HK-2 (cell line): ENCODE data around the gene CBLN1.
"Not testable (repeated sequence)": the region's sequence is repeated elsewhere in the genome, so short reads cannot be mapped to it uniquely, and the experiment has no call there.

Source experiments
- DNase-seq: peaks from one replicate; pipeline ENCODE4 v3.0.0-alpha.2; 2018; ENCODE audit not compliant: unreplicated experiment

Gene CBLN1

DNA sequence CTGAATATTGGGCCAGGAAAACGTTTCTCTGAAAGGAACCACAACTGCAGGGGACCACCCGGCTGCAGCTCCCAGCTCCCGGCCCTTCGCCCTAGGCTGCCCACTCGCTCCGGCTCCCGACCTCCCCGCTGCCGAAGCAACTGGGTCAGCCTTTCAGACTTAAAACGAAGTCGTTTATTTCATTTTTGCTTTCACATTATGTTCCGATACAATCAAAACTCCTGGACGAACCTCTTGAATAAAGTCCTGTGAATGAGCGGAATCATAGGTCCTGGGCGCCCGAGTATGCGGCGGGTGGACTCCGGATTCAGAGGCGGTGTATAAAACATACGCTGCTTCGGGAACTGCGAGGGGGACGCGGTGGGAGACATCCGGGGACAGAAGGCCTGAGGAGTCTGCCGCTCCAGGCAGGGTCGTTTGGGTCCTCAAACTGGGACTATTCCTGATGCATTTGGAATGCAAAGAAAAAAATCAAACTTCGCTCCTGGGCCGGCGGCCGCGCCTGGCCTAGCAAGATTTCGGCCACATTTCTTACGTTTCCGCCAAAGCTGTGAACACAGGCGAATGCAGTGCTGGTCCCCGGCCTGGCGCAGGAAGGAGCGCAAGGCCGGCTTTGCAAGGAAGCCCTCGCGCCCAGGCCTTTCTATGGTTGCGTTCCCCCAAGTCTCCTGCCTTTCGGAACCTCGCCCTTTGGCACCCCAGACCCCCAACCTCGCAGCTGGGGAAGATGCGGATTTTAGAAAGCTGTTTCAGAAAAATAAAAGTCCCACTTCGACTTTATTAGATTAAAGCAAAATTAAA is 3.7 kb downstream of the CBLN1 start:
- no peak for DNase-seq

DNA sequence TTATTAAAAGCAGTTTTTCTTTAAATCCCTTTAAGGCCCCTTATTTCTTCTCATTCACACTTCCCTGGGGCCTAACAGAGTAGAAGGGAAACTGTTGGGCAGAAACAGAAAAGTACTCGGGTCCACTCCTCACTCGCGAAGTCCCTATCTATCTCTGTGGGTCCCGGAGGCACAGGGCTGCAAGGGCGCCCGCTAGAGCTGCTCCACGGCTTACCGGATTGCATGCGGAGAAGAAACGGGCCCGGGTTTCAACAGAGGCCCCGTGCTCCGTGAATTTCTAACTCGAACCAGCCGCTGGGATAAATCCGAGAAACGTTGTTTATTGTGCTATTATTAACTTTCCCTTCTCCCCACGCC is 4.3 kb downstream of the CBLN1 start:
- DNase-seq = no peak

DNA sequence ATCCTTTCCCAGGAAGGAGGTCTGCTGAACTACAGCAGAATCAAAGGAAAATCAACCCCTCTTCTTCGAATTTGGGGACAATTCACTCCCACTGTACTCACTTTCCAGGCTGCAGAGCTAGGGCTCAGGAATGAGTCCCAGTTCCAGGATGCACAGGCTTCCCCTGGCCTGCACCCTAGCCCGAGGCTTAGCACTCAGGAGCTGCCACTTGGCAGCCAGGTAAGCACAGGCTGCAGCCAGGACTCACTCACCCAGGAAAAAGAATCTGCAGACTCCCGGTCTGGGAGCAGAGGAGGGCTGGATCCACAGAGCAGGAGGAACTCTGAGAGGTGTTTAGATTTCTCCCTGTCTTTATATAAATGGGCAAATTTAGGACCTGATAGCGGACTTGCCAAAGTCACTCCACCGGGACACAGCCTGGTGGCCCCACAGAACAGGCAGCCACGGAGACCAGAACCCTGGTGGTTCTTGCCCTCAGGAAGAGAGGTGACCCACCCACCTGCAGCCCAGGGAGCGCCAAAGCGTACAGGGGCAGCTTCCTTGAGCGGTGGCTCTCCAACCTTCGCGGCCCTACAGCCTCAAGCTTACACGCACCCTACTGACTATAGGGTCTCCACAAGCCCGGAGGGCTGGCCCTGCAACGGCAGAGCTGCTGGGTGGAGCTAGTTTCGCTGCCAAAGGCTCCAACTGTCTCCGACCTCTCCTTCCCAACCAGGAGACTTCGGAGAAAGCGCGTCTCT is 4.8 kb downstream of the CBLN1 start:
- DNase-seq = no peak

DNA sequence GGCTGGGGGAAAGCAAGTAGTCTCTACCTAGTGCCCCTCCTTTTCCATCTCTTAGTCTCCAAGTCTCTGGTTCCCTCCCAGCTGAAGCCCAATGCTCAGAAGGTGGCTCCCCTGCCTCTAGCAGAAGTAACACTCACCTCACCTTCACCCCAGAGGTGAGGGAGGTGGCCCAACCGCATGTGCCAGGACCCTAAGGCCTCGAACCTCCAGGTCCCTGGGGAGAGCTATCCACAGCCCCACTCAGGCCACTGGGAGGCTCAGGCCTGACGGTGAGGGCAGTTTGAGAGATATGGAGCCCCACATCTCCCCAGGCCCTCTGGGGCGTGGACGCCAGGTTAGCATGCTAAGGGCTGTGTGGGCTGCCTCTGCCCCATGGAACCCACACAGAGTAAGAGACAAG is 5.8 kb downstream of the CBLN1 start:
- DNase-seq = no peak

DNA sequence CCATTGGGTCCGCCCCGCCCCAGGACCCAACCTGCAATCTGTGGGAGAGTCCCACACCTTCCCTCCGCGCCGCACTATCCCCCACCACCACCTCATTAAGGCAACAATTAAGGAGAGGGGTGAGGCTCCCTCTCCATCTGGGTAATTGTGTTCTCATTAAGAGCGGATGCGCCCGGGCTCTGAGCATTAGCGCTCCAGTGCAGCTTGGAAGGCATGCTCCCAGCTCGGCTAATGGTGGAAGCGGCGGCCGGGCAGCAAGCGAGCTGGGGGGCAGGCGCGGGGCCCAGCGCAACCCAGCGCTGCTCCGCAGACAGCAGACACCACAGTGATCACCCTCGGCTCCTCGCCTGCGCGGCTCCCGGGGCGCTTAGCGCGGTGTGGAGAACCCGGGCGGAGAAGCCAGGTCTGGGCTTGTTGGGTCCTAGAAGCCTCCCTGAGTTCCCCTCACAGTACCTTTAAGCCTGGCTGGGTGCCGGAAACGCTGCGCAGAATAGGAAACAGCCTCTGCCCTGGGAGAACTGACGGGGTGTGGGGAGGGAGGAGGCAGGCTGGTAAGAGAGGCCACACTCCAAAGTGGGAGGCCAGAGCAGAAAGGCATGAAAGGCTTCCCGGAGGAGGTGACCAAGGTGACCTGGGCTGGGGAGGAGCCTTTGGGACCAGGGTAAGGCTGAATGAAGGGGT is 6.4 kb downstream of the CBLN1 start:
- DNase-seq = no peak

DNA sequence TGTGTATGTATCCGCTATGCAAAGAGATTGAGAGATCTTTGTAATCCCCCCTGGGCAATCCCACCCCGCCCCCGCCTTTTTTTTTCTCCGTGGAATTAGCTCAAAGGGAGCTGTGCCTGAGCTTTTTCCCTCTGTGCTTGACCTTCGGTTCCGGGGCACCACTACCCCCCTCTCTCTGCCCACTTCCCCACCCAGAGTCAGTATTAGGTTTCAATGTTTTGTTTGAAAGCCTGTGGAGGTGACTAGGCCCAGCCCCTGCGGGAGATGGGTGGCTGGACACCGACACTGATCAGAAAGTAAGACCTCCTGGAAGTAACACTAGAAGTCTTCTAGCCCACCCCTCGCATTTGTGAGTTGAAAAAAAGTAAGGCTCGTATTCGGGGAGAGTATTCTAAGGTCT is 7.0 kb downstream of the CBLN1 start:
- no peak for DNase-seq

DNA sequence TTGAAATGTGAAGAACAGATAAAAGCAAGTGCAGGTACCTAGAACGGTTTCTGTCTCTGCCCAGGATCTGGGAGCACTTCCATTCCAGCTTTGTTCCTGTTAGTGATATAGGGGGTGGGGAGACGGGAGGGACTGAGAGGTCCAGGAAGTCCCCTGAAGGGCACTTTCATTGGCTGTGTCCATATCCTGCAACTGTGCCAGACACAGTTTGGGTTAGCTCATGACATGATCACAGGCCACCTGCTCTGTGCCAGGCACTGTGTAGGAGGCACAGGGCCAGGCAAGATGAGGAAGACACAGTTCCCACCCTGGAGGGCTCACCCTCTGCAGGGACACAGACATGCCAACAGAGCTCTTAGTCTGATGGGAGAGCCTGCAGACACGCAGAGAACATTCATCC is 7.9 kb downstream of the CBLN1 start:
- no peak for DNase-seq

DNA sequence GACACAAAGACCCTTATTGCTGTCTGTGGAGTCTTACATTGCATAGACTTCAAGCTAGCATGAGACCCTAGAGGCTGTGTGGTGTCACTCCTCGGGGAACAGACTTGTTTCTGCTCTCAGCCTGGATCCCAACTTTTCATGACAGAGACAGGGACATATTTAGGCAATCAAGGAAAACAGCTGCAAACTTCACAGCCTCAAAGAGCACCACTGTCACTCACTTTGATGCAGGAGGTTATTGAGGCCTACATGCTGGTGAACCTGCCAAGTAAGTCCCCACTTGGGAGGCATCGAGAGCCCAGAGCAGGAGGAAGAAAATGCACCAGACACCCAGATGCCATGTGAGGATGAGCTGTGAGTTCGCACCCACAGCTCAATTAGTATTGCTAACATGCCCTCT is 10.3 kb downstream of the CBLN1 start:
- no peak for DNase-seq

DNA sequence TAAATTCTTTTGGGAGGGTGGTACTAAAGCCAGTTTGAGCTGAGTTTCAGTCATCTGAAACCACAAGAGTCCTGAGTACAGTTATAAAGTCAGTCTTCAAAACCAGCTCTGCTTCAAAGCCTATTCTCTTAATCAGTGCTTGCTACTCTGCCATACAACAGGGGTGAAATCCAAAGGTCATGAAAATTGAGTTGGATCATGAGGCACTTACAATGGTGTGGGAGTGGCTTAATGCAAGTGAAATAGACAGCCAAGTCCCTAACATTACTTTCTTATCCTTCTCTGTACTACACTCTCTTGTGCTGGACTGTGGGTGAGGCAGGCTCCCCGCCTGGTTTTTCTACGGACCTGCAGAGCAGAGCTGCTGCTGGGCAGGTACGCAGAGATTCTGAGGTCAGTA is 12.4 kb downstream of the CBLN1 start:
- no peak for DNase-seq

DNA sequence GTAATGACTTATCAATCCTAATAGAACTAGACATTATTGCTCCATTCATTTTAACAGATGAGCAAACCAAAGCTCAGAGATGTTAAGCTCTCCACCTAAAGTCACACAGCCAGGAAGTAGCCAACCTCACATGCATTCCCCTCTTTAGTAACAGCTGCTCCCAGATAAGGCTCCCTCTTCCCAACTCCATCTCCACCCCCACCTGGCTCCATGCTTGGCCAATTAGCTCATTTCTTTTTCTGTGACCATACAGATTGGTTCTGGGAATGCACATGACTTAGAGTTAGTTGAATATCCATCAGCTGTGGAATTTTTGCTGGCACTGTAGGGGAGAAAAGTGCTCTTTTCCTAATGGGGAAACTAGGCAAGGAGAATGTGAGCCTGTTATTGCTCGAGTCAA is 13.0 kb downstream of the CBLN1 start:
- no peak for DNase-seq

DNA sequence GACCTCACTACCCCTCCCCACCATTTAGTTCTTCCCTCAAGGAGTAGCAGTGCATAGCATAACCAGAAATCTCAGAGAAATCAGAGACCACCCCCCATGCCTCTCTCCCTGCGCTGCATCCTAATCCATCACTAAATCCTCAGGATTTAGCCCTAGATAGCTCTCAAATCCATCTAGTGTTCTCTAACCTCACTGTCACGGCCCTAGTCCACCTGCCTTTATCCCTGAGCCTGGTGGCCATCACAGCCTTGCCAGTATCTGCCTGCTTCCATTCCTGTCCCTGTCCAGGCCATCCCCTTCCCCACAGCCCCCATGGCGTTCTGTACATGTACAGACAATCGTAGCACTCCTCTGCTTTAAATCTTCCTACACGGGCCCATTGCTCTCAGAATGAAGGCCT is 19.1 kb downstream of the CBLN1 start:
- no peak for DNase-seq

DNA sequence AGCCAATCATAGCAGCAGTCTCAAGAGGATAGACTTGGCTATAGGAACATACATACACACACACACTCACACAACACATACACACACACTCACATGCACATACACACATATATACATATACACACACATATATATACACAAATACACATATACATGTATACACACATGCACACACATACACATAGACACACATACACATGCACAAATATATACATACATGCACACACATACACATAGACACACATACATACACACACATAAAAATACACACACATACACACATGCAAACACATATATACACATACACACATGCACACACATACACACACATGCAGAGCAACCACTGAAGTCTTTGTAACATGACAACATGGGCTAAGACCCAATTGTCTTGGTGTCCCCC is 19.7 kb downstream of the CBLN1 start:
- DNase-seq = no peak

DNA sequence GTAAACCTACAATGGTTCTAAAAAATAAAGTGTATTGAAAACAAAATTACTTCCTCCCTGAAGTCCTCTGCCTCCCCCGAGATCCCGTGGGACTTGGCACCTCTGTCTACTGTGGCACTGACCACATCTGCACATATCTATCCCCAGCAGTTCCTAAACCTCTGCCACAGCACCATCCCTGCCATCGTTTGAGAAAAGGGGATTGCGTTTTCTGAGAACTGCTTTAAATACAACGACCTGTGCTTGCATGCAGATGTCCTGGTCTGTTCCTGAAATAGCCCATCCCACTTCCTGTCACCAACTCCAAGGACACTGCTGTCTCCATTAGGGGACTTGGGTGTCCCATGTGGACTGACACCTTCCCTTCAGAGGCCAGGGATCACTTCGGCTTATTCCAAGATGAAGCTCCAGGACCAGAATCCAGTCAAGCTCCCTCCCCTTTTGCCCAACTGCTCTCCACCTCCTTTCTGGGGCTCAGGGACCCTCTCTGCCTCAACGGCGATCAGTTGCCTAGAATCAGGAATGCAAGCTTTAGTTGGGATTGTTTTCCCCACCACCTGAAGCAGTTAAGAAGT is 20.6 kb downstream of the CBLN1 start:
- DNase-seq = no peak

DNA sequence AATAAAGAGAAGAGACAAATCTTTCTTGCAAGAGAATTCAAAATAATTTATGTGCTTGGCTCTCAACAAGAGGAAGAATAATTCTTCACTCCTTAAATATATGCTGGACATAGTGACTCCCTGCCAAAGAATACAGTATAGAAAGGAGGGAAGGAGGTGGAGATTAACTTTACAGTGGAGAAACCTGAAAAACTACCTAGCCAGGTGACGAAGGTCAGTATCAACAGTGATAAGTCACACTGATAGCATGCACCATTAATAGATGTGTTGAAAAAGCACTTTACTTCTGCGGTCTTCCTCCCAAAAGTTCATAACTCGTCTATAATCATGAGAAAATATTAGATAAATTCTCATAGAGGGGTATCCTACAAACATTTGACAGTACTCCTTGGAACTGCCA is 21.4 kb downstream of the CBLN1 start:
- DNase-seq = no peak

DNA sequence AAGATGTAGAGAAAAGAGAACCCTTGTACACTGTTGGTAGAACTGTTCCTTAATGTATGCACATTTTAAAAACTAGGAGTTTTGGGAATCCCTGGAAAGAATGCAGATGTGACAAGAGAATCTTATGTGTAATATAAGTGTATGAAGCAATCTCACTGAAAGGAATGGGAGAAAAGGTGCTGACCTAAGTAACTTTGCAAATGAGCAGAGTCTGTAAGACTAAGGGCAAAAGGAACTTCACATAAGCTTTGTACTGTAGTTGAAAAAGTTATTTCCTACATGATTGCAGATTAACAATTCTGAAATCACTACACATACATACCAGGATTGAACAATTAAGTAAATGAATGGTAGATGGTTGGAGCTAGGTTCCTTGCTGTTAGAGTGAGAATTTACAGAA is 22.3 kb downstream of the CBLN1 start:
- no peak for DNase-seq

DNA sequence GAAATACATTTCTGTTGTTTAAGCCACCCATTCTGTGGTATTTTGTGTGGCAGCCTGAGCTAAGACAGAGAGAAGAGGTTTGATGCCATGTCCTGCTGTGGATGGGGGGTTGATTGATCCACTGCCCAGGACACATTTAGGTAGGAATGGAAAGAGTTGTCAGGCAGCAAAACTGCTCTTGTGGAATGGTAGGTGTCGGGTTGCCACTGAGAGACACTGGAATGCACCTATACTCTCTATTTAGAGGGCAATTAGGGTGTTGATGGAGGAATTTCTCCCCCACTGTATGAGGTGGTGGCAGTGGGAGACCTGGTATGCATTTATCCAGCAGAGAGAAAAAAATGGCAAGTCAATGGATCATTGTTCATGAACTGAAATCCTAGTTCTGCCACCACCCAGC is 30.9 kb downstream of the CBLN1 start:
- DNase-seq = no peak

DNA sequence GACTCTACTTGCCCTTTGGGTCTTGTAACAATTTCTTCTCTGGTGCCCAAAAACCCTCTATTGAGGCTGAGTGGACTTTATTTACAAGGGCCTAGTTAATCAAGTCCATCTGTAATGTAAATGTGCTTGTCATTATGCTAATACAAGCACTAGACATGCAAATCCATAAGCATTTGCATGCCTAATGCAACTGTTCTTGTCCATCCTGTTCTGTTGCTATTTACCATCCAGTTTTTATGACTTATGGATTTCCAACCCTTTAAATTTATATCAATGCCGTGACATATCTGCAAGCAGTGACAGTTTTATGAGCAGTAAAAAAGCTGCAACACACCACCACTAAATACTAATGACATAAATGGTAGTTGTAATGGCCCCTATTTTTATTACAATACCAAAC is 33.4 kb downstream of the CBLN1 start:
- no peak for DNase-seq

DNA sequence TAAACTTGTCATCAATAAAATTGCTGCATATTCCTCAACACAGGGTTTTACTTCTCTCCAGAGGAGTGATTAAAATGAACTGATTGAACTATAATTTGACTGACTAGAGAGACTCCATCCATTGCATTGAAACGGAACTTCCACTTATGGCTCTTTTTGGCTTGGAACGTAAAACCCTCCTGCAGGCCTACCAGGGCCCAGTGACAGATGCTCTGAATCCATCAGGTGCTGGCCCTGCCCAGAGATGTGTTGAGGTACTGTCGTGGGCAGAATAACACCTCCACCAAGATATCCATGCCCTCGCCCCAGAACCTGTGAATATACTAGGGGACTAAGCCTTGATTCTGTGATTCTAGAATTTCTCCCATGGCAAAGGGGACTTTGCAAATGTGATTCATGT is 45.4 kb downstream of the CBLN1 start:
- DNase-seq = no peak

DNA sequence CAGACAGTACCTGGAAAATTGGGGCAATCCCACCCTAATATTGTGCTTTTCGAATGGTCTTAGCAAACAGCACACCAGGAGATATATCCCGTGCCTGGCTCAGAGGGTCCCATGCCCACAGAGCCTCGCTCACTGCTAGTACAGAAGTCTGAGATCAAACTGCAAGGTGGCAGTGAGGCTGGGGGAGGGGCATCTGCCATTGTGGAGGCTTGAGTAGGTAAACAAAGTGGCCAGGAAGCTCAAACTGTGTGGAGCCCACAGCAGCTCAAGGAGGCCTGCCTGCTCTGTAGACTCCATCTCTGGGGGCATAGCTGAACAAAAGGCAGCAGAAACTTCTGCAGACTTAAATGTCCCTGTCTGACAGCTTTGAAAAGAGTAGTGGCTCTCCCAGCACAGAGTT is 53.3 kb downstream of the CBLN1 start:
- not testable (repeated sequence) for DNase-seq
